Muscle layer of colon (tissue), 2 donors: ENCODE measurements around the gene HADH.

Experiments used
- H3K27ac ChIP-seq: one replicate; pipeline ENCODE4 v1.7.0; 2013; ENCODE audit warnings: low read depth, mild to moderate bottlenecking, low read length, moderate library complexity
- H3K27me3 ChIP-seq, 2 donors: one replicate each; pipeline ENCODE4 v1.7.0; 2013; ENCODE audit warnings: low read length in 2 of 2, mild to moderate bottlenecking in 2 of 2; ENCODE audit not compliant: insufficient read depth in 2 of 2, control insufficient read depth in 1 of 2
- H3K36me3 ChIP-seq: one replicate; pipeline ENCODE4 v1.7.0; 2013; ENCODE audit warnings: mild to moderate bottlenecking, low read length; ENCODE audit not compliant: insufficient read depth
- H3K4me1 ChIP-seq: one replicate; pipeline ENCODE4 v1.7.0; 2013; ENCODE audit warnings: mild to moderate bottlenecking, low read length; ENCODE audit not compliant: insufficient read depth
- H3K4me3 ChIP-seq, 2 donors: one replicate each; pipeline ENCODE4 v1.7.0; 2013; ENCODE audit warnings: low read length in 2 of 2, low read depth in 1 of 2, mild to moderate bottlenecking in 1 of 2, moderate library complexity in 1 of 2
- H3K9ac ChIP-seq: one replicate; pipeline ENCODE4 v1.7.0; 2013; ENCODE audit warnings: low read length
- H3K9me3 ChIP-seq: one replicate; pipeline ENCODE4 v1.7.0; 2013; ENCODE audit warnings: mild to moderate bottlenecking, low read length
- donor health status: abdominal sarcoma.
- donor health status: Adenocarcinoma of cecum.

HADH gene

GRCh38 chr4:108070775-108071174, 81.1 kb downstream of the HADH start:
- no peaks in the 10 kb centered on the region for H3K4me1 ChIP-seq
- no peaks in the 10 kb centered on the region for H3K27me3 ChIP-seq
- no peak overlapping the region for H3K4me3 ChIP-seq
- H3K9ac ChIP-seq = no peak overlapping the region
- no peak overlapping the region for H3K27ac ChIP-seq
- no peaks in the 10 kb centered on the region for H3K9me3 ChIP-seq
- no peaks in the 10 kb centered on the region for H3K36me3 ChIP-seq

GRCh38 chr4:108072300-108072699, 82.6 kb downstream of the HADH start:
- H3K27ac ChIP-seq = no peak overlapping the region
- H3K36me3 ChIP-seq = no peaks in the 10 kb centered on the region
- no peaks in the 10 kb centered on the region for H3K9me3 ChIP-seq

GRCh38 chr4:108078024-108078733, 88.5 kb downstream of the HADH start:
- H3K4me1 ChIP-seq = no peaks in the 10 kb centered on the region
- no peaks in the 10 kb centered on the region for H3K36me3 ChIP-seq
- no peaks in the 10 kb centered on the region for H3K9me3 ChIP-seq
- no peak overlapping the region for H3K4me3 ChIP-seq
- H3K27me3 ChIP-seq = no peaks in the 10 kb centered on the region
- H3K27ac ChIP-seq = no peak overlapping the region
- no peak overlapping the region for H3K9ac ChIP-seq

More at GRCh38 chr4:108072300-108072699, 82.6 kb downstream of the HADH start:
- Histone ChIP-seq H3K9ac (no peak overlapping the region), H3K4me3 (no peak overlapping the region), H3K4me1 (no peaks in the 10 kb centered on the region), H3K27me3 (no peaks in the 10 kb centered on the region)

GRCh38 chr4:108080747-108081146, 91.1 kb downstream of the HADH start:
- no peaks in the 10 kb centered on the region for H3K4me1 ChIP-seq
- H3K9me3 ChIP-seq = no peaks in the 10 kb centered on the region
- no peak overlapping the region for H3K9ac ChIP-seq
- H3K4me3 ChIP-seq = no peak overlapping the region
- no peaks in the 10 kb centered on the region for H3K36me3 ChIP-seq
- no peak overlapping the region for H3K27ac ChIP-seq
- H3K27me3 ChIP-seq = no peaks in the 10 kb centered on the region

GRCh38 chr4:108081256-108081655, 91.6 kb downstream of the HADH start:
- H3K27me3 ChIP-seq = no peaks in the 10 kb centered on the region
- no peak overlapping the region for H3K4me3 ChIP-seq
- no peak overlapping the region for H3K9ac ChIP-seq
- no peaks in the 10 kb centered on the region for H3K9me3 ChIP-seq
- H3K36me3 ChIP-seq = no peaks in the 10 kb centered on the region
- H3K27ac ChIP-seq = no peak overlapping the region
- H3K4me1 ChIP-seq = no peaks in the 10 kb centered on the region
